T-cell (primary cell): ENCODE data around the gene TMEM163. TPM values are rescaled to one million over a fixed set of nuclear protein-coding genes. Genes with fewer than 3 reads are reported as not detected.

Experiments
- ATAC-seq, 4 experiments: fragments of 200-7000 bp in 3 of 4; fragments of 150-1000 bp in 1 of 4; cut with Tn5 transposase; replicated peaks in 1 of 4; 1 replicate in 3 of 4; 2 replicates in 1 of 4; pipeline ENCODE4 v1.10.0; 2021; ENCODE audit warnings: moderate library complexity in 3 of 4, mild to moderate bottlenecking in 2 of 4, moderate number of reproducible peaks in 1 of 4
- CTCF ChIA-PET, 2 donors: fragments of 300-600 bp; sonication (Branson Sonifier 250); formaldehyde crosslinking; loops; one replicate each; lab custom pipeline; 2022; ENCODE audit warnings: antibody characterized with exemption in 2 of 2; lab: Charles Lee
- POLR2A ChIA-PET, 2 donors: fragments of 300-600 bp; sonication (Branson Sonifier 250); formaldehyde crosslinking; loops; one replicate each; lab custom pipeline; 2022; ENCODE audit warnings: antibody characterized with exemption in 2 of 2; lab: Charles Lee
- DNase-seq, 35 experiments: peaks; one replicate each; pipeline versions ENCODE4 v3.0.0 to v3.0.0-alpha.2; 2013 to 2023
- H3K27ac ChIP-seq: one replicate; pipeline ENCODE4 v1.5.1; 2013; ENCODE audit warnings: low read length
- H3K27me3 ChIP-seq, 2 experiments: replicated peaks in 1 of 2; 1 replicate in 1 of 2; 2 replicates in 1 of 2; pipeline versions ENCODE4 v1.6.1 to v1.7.0; 2013; ENCODE audit warnings: low read length in 1 of 2, mixed read lengths in 1 of 2; ENCODE audit not compliant: control insufficient read depth in 2 of 2, insufficient read depth in 2 of 2; ENCODE audit errors: extremely low read depth in 1 of 2
- H3K36me3 ChIP-seq, 2 donors: 1 replicate in 1 of 2; 2 replicates in 1 of 2; pipeline versions ENCODE4 v1.6.1 to v1.7.0; 2013; ENCODE audit warnings: low read length in 1 of 2; ENCODE audit not compliant: control insufficient read depth in 2 of 2, insufficient read depth in 1 of 2; ENCODE audit errors: extremely low read depth in 1 of 2
- H3K4me1 ChIP-seq, 2 experiments: 1 replicate in 1 of 2; 2 replicates in 1 of 2; pipeline versions ENCODE4 v1.6.1 to v1.7.0; 2013; ENCODE audit warnings: low read length in 2 of 2, mixed read lengths in 1 of 2; ENCODE audit not compliant: insufficient read depth in 2 of 2, control insufficient read depth in 1 of 2; ENCODE audit errors: extremely low read depth in 1 of 2
- H3K4me3 ChIP-seq, 2 donors: 1 replicate in 1 of 2; 2 replicates in 1 of 2; pipeline versions ENCODE4 v1.5.1 to v1.7.0; 2013; ENCODE audit warnings: mild to moderate bottlenecking in 2 of 2, low read length in 1 of 2, moderate library complexity in 1 of 2; ENCODE audit not compliant: control insufficient read depth in 1 of 2; ENCODE audit errors: extremely low read depth in 1 of 2
- H3K9me3 ChIP-seq: 2 replicates; pipeline ENCODE4 v1.7.0; 2013
- H3K27ac Mint-ChIP-seq, 2 donors: one replicate each; pipeline ENCODE4 v1.8.0; 2020 to 2021; ENCODE audit warnings: mild to moderate bottlenecking in 2 of 2, mixed read lengths in 2 of 2
- H3K27me3 Mint-ChIP-seq, 2 donors: one replicate each; pipeline ENCODE4 v1.8.0; 2021 to 2022; ENCODE audit warnings: mixed read lengths in 2 of 2
- H3K36me3 Mint-ChIP-seq: one replicate; pipeline ENCODE4 v1.8.0; 2021; ENCODE audit warnings: mixed read lengths
- H3K4me1 Mint-ChIP-seq, 3 donors: one replicate each; pipeline ENCODE4 v1.8.0; 2020 to 2022; ENCODE audit warnings: mixed read lengths in 3 of 3, mild to moderate bottlenecking in 1 of 3
- H3K4me3 Mint-ChIP-seq, 3 donors: one replicate each; pipeline ENCODE4 v1.8.0; 2020 to 2022; ENCODE audit warnings: mild to moderate bottlenecking in 3 of 3, mixed read lengths in 3 of 3, moderate library complexity in 3 of 3
- H3K9me3 Mint-ChIP-seq, 3 donors: one replicate each; pipeline ENCODE4 v1.8.0; 2020 to 2022; ENCODE audit warnings: mixed read lengths in 3 of 3
- WGBS: methylation state at CpG from one replicate; pipeline ENCODE4 v1.1.5; 2013; ENCODE audit warnings: missing lambda C conversion rate; ENCODE audit not compliant: insufficient coverage; 5-methylcytosine and 5-hydroxymethylcytosine counted together
- total RNA-seq, 35 experiments: library from RNA in 6 of 35; stranded (reverse) in 6 of 35; fragments of 120-200 nt in 1 of 35; gene quantifications; one replicate each; pipeline versions ENCODE4 v1.2.1 to v1.2.4 and lab custom pipeline; 2013 to 2026

The TMEM163 gene
- total RNA-seq, 5 donors from 2014 or later (not counting 1 experiment from before 2014, with no cell fraction given) = 0.18 to 0.73 (median 0.35) TPM

GRCh38 chr2:134460583-134460998 lies 258.2 kb downstream of the TMEM163 start:
- Mint-ChIP-seq H3K4me1 (peaks cover 0 to 5% (median 0%) of the 10 kb centered on the region in 3 donors), H3K9me3 (no peaks in the 10 kb centered on the region), H3K27me3 (no peaks in the 10 kb centered on the region), H3K36me3 (peaks cover 6% of the 10 kb centered on the region), H3K27ac (no peak overlapping the region), H3K4me3 (no peak overlapping the region)
- H3K36me3 ChIP-seq = no peaks in the 10 kb centered on the region
- H3K4me3 ChIP-seq = no peak overlapping the region
- ChIA-PET CTCF (interaction anchor here (0.8 to 1.8 kb wide), 6 partner anchors 9 to 440 kb away, joined by 3 to 9 read pairs (median 4); no protein-coding TSS in a partner anchor), POLR2A (no interaction called here)
- H3K27me3 ChIP-seq = no peaks in the 10 kb centered on the region
- H3K9me3 ChIP-seq = no peaks in the 10 kb centered on the region
- ATAC-seq (peak in 3 of 4 experiments; percentile 26 to 75 (median 52)), DNase-seq (peak in 29 of 35 experiments; percentile 5 to 59 (median 16))
- H3K27ac ChIP-seq = no peak overlapping the region
- no peaks in the 10 kb centered on the region for H3K4me1 ChIP-seq
- 71% methylated on average over 8 of the region's 8 CpGs for WGBS

- peaks cover 12% of the 10 kb centered on the region for H3K36me3 Mint-ChIP-seq
- no peaks in the 10 kb centered on the region for H3K9me3 Mint-ChIP-seq
- CTCF ChIA-PET = interaction anchor here (0.8 to 1.8 kb wide), 5 partner anchors 8 to 441 kb away, joined by 3 to 9 read pairs (median 4); no protein-coding TSS in a partner anchor
- H3K36me3 ChIP-seq = no peaks in the 10 kb centered on the region
- H3K27me3 Mint-ChIP-seq = no peaks in the 10 kb centered on the region
- no peaks in the 10 kb centered on the region for H3K27me3 ChIP-seq
- no peak for DNase-seq
- H3K9me3 ChIP-seq = no peaks in the 10 kb centered on the region
- peaks cover 0 to 5% (median 0%) of the 10 kb centered on the region in 3 donors for H3K4me1 Mint-ChIP-seq
- 93% methylated on average over 10 of the region's 11 CpGs for WGBS
- no peak for ATAC-seq
- H3K27ac ChIP-seq = no peak overlapping the region
- POLR2A ChIA-PET = no interaction called here
- H3K4me3 ChIP-seq = no peak overlapping the region
- no peak overlapping the region for H3K27ac Mint-ChIP-seq
- H3K4me1 ChIP-seq = no peaks in the 10 kb centered on the region
- H3K4me3 Mint-ChIP-seq = no peak overlapping the region
These were observed 258.9 kb downstream of the TMEM163 start for GRCh38 chr2:134459706-134460406.

GRCh38 chr2:134458950-134459349 lies 259.9 kb downstream of the TMEM163 start:
- H3K36me3 Mint-ChIP-seq = peaks cover 17% of the 10 kb centered on the region
- H3K4me3 Mint-ChIP-seq = no peak overlapping the region
- 91% methylated on average over 10 of the region's 10 CpGs for WGBS
- Histone ChIP-seq H3K9me3 (no peaks in the 10 kb centered on the region), H3K4me3 (no peak overlapping the region), H3K4me1 (no peaks in the 10 kb centered on the region), H3K36me3 (no peaks in the 10 kb centered on the region), H3K27ac (no peak overlapping the region), H3K27me3 (no peaks in the 10 kb centered on the region)
- no peak overlapping the region for H3K27ac Mint-ChIP-seq
- H3K27me3 Mint-ChIP-seq = no peaks in the 10 kb centered on the region
- no peak for DNase-seq
- H3K9me3 Mint-ChIP-seq = no peaks in the 10 kb centered on the region
- ATAC-seq = no peak
- POLR2A ChIA-PET = no interaction called here
- peaks cover 0 to 5% (median 0%) of the 10 kb centered on the region in 3 donors for H3K4me1 Mint-ChIP-seq
- CTCF ChIA-PET = interaction anchor here (0.6 to 0.7 kb wide), 2 partner anchors 58 to 435 kb away, joined by 3 read pairs; no protein-coding TSS in a partner anchor

GRCh38 chr2:134458473-134458853 lies 260.3 kb downstream of the TMEM163 start:
- ATAC-seq = no peak
- H3K4me3 Mint-ChIP-seq = no peak overlapping the region
- H3K36me3 ChIP-seq = no peaks in the 10 kb centered on the region
- ChIA-PET CTCF (interaction anchor here (0.6 to 0.7 kb wide), 2 partner anchors 59 to 435 kb away, joined by 3 read pairs; no protein-coding TSS in a partner anchor), POLR2A (interaction anchor here in 1 of 2 donors (0.6 kb wide), 1 partner anchor 175 kb away, joined by 9 read pairs; no protein-coding TSS in a partner anchor)
- H3K9me3 Mint-ChIP-seq = no peaks in the 10 kb centered on the region
- peaks cover 19% of the 10 kb centered on the region for H3K36me3 Mint-ChIP-seq
- no peak overlapping the region for H3K4me3 ChIP-seq
- H3K4me1 ChIP-seq = no peaks in the 10 kb centered on the region
- H3K27ac ChIP-seq = no peak overlapping the region
- no peak for DNase-seq
- WGBS = no CpG with 5 or more reads among the region's 6 CpGs
- no peak overlapping the region for H3K27ac Mint-ChIP-seq
- no peaks in the 10 kb centered on the region for H3K27me3 Mint-ChIP-seq
- H3K27me3 ChIP-seq = no peaks in the 10 kb centered on the region
- peaks cover 0 to 5% (median 0%) of the 10 kb centered on the region in 3 donors for H3K4me1 Mint-ChIP-seq
- H3K9me3 ChIP-seq = no peaks in the 10 kb centered on the region

DNA sequence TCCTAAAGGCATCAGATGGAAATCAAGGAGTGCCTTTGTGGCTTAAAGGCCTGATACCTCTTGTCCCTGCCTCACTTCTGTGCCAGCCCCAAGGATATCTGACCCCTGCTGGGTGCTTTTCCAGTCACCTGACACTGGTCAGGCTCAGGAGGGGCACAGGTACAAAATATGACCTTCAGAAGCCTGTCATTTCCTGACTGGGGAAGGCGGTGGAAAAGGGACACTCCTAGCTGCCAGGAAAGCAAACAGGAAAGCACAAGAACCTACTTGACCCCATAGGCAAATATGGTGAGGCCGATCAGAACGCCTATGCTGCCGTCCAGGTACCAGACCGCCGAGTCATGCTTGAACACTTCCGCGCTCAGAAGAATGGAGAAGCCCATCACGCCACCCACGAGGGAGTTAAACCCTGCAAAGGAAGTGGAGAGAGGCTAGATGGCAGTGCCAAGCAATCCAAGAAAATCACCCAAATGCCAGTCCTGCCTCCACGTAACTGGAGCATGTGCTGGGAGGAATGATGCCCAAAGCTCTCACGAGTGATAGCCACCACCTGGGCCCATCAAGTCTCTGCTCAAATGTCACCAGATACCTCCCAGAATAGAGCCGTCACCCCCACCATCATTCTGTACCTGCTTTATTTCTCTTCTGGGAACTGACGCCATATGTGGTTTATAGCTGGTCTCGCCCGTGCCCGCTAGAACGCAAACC lies 260.9 kb downstream of the TMEM163 start:
- ATAC-seq = no peak

DNA sequence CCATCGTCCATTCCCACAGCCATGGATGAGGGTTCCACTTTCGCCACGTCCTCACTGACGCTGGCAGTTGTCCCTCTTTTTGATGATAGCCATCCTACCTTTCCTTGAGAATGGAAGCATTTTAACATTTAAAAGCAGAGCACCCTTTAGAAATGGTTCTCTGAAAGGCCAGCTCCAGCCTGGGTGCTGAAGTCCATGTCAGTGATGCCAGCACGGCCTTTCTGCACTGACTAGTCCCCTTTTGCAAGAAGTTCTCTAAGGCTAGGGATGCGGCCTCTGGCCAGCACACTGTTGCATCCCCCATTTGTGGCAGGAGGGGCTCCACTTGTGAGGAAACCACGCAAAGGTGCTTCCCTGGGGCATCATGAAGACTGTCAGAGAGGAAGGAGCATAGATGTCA lies 261.4 kb downstream of the TMEM163 start:
- Mint-ChIP-seq H3K36me3 (peaks cover 19% of the 10 kb centered on the region), H3K4me3 (no peak overlapping the region), H3K27ac (no peak overlapping the region), H3K4me1 (peaks cover 0 to 5% (median 0%) of the 10 kb centered on the region in 3 donors), H3K9me3 (no peaks in the 10 kb centered on the region), H3K27me3 (no peaks in the 10 kb centered on the region)
- ATAC-seq (no peak), DNase-seq (no peak)
- ChIA-PET POLR2A (no interaction called here), CTCF (no interaction called here)
- Histone ChIP-seq H3K27me3 (no peaks in the 10 kb centered on the region), H3K36me3 (peaks cover 0 to 6% of the 10 kb centered on the region in 2 donors), H3K4me3 (no peak overlapping the region), H3K4me1 (no peaks in the 10 kb centered on the region), H3K9me3 (no peaks in the 10 kb centered on the region), H3K27ac (no peak overlapping the region)
- WGBS = 90% methylated on average over 7 of the region's 7 CpGs

More for the DNA sequence above, 260.9 kb downstream of the TMEM163 start:
- Mint-ChIP-seq H3K36me3 (peaks cover 19% of the 10 kb centered on the region), H3K4me3 (no peak overlapping the region), H3K9me3 (no peaks in the 10 kb centered on the region), H3K4me1 (peaks cover 0 to 5% (median 0%) of the 10 kb centered on the region in 3 donors), H3K27ac (no peak overlapping the region), H3K27me3 (no peaks in the 10 kb centered on the region)
- WGBS = 88% methylated on average over 12 of the region's 18 CpGs
- H3K4me1 ChIP-seq = no peaks in the 10 kb centered on the region
- H3K4me3 ChIP-seq = no peak overlapping the region
- H3K9me3 ChIP-seq = no peaks in the 10 kb centered on the region
- ChIA-PET CTCF (interaction anchor here in 1 of 2 donors (0.6 kb wide), 1 partner anchor 34 kb away, joined by 3 read pairs; no protein-coding TSS in a partner anchor), POLR2A (interaction anchor here in 1 of 2 donors (0.6 kb wide), 1 partner anchor 174 kb away, joined by 9 read pairs; no protein-coding TSS in a partner anchor)
- H3K36me3 ChIP-seq = peaks cover 0 to 3% of the 10 kb centered on the region in 2 donors
- DNase-seq = no peak
- no peaks in the 10 kb centered on the region for H3K27me3 ChIP-seq
- no peak overlapping the region for H3K27ac ChIP-seq
